Liver (tissue), 9 donors: ENCODE measurements around the gene E2F2. TPM values are rescaled to one million over a fixed set of nuclear protein-coding genes. Genes with fewer than 3 reads are reported as not detected.

ENCODE experiments used
- DNase-seq: peaks from one replicate; pipeline ENCODE4 v3.0.0-alpha.2; 2017; ENCODE audit warnings: low spot score
- H3K27ac ChIP-seq, 2 donors: one replicate each; pipeline ENCODE4 v1.7.0; 2013; ENCODE audit warnings: inconsistent platforms in 2 of 2, low read length in 2 of 2, control low read depth in 1 of 2, low read depth in 1 of 2, mild to moderate bottlenecking in 1 of 2
- H3K27me3 ChIP-seq, 4 donors: one replicate each; pipeline versions ENCODE4 v1.6.1 to v1.7.0; 2013; ENCODE audit warnings: low read length in 3 of 4, inconsistent platforms in 1 of 4, mild to moderate bottlenecking in 1 of 4, moderate library complexity in 1 of 4; ENCODE audit not compliant: control insufficient read depth in 4 of 4, insufficient read depth in 4 of 4
- H3K36me3 ChIP-seq, 4 donors: one replicate each; pipeline versions ENCODE4 v1.6.1 to v1.7.0; 2013; ENCODE audit warnings: low read length in 3 of 4, mild to moderate bottlenecking in 3 of 4, low read depth in 1 of 4, moderate library complexity in 1 of 4; ENCODE audit not compliant: control insufficient read depth in 4 of 4, insufficient read depth in 3 of 4
- H3K4me1 ChIP-seq, 4 donors: one replicate each; pipeline versions ENCODE4 v1.6.1 to v1.7.0; 2013; ENCODE audit warnings: low read length in 3 of 4, mild to moderate bottlenecking in 3 of 4, moderate library complexity in 1 of 4; ENCODE audit not compliant: control insufficient read depth in 4 of 4, insufficient read depth in 4 of 4
- H3K4me3 ChIP-seq, 3 donors: one replicate each; pipeline versions ENCODE4 v1.6.1 to v1.7.0; 2013; ENCODE audit warnings: low read length in 3 of 3, control low read depth in 1 of 3, low read depth in 1 of 3, mild to moderate bottlenecking in 1 of 3
- H3K9ac ChIP-seq, 2 donors: one replicate each; pipeline ENCODE4 v1.7.0; 2013; ENCODE audit warnings: low read length in 2 of 2, mild to moderate bottlenecking in 2 of 2, moderate library complexity in 2 of 2, control low read depth in 1 of 2, low read depth in 1 of 2
- H3K9me3 ChIP-seq, 4 donors: one replicate each; pipeline versions ENCODE4 v1.6.1 to v1.7.0; 2013; ENCODE audit warnings: low read length in 3 of 4; ENCODE audit not compliant: control insufficient read depth in 4 of 4
- ATF3 ChIP-seq: IDR thresholded peaks from 2 replicates; pipeline ENCODE4 v1.6.1; 2016; ENCODE audit warnings: antibody characterized with exemption
- CTCF ChIP-seq: fragments of 150-350 bp; IDR thresholded peaks from 2 replicates; pipeline ENCODE4 v1.5.1; 2017; ENCODE audit warnings: improper control_type of control experiment, low read depth, low read length; ENCODE audit not compliant: missing input control
- EGR1 ChIP-seq, 2 donors: IDR thresholded peaks; 2 replicates each; pipeline ENCODE4 v1.6.1; 2016 to 2018; ENCODE audit warnings: antibody characterized with exemption in 2 of 2, low read depth in 2 of 2
- FOXA1 ChIP-seq: IDR thresholded peaks from 2 replicates; pipeline ENCODE4 v1.6.1; 2016; ENCODE audit warnings: antibody characterized with exemption
- FOXA2 ChIP-seq: IDR thresholded peaks from 2 replicates; pipeline ENCODE4 v1.6.1; 2016; ENCODE audit warnings: antibody characterized with exemption
- GABPA ChIP-seq, 2 donors: IDR thresholded peaks in 1 of 2; conservative IDR thresholded peaks in 1 of 2; 2 replicates each; pipeline ENCODE4 v1.6.1; 2016; ENCODE audit warnings: antibody characterized with exemption in 2 of 2, mild to moderate bottlenecking in 1 of 2, moderate library complexity in 1 of 2
- HNF4A ChIP-seq, 2 donors: conservative IDR thresholded peaks; 2 replicates each; pipeline ENCODE4 v1.6.1; 2016; ENCODE audit warnings: antibody characterized with exemption in 2 of 2, mild to moderate bottlenecking in 2 of 2
- HNF4G ChIP-seq: IDR thresholded peaks from 2 replicates; pipeline ENCODE4 v1.6.1; 2016; ENCODE audit warnings: antibody characterized with exemption
- JUND ChIP-seq, 2 donors: IDR thresholded peaks; 2 replicates each; pipeline ENCODE4 v1.6.1; 2016; ENCODE audit warnings: antibody characterized with exemption in 2 of 2
- MAX ChIP-seq: IDR thresholded peaks from 2 replicates; pipeline ENCODE4 v1.6.1; 2016; ENCODE audit warnings: antibody characterized with exemption
- NR2F2 ChIP-seq: IDR thresholded peaks from 2 replicates; pipeline ENCODE4 v1.6.1; 2016; ENCODE audit warnings: antibody characterized with exemption
- RAD21 ChIP-seq, 2 donors: IDR thresholded peaks; 2 replicates each; pipeline ENCODE4 v1.6.1; 2016; ENCODE audit warnings: antibody characterized with exemption in 2 of 2, mild to moderate bottlenecking in 2 of 2
- REST ChIP-seq: IDR thresholded peaks from 2 replicates; pipeline ENCODE4 v1.6.1; 2016; ENCODE audit warnings: antibody characterized with exemption, mild to moderate bottlenecking
- RXRA ChIP-seq, 2 donors: IDR thresholded peaks; 2 replicates each; pipeline ENCODE4 v1.6.1; 2017 to 2018; ENCODE audit warnings: antibody characterized with exemption in 2 of 2, mild to moderate bottlenecking in 1 of 2
- SP1 ChIP-seq: IDR thresholded peaks from 2 replicates; pipeline ENCODE4 v1.6.1; 2018; ENCODE audit warnings: antibody characterized with exemption, mild to moderate bottlenecking
- TAF1 ChIP-seq: conservative IDR thresholded peaks from 2 replicates; pipeline ENCODE4 v1.6.1; 2016; ENCODE audit warnings: antibody characterized with exemption, mild to moderate bottlenecking
- YY1 ChIP-seq: IDR thresholded peaks from 2 replicates; pipeline ENCODE4 v1.6.1; 2016; ENCODE audit warnings: antibody characterized with exemption, mild to moderate bottlenecking
- ZBTB33 ChIP-seq: IDR thresholded peaks from 2 replicates; pipeline ENCODE4 v1.6.1; 2016; ENCODE audit warnings: antibody characterized with exemption
- WGBS: extraction: QIAGEN DNeasy Blood & Tissue Kit; methylation state at CpG from one replicate; pipeline ENCODE4 v1.1.7; 2013; 5-methylcytosine and 5-hydroxymethylcytosine counted together
- polyA plus RNA-seq, 2 donors: library from polyadenylated mRNA; stranded (reverse) in 1 of 2; unstranded in 1 of 2; fragments of 200-250 nt in 1 of 2; fragments of >200 nt in 1 of 2; fragmentation: Nextera tagmentation in 1 of 2; extraction: Ambion mirVana in 1 of 2; gene quantifications; one replicate each; pipeline versions ENCODE4 v1.2.1 to v1.2.3, GENCODE V29; 2013 to 2015
- total RNA-seq, 2 donors: library from RNA; depleted of rRNA; stranded (reverse); fragments of >200 nt; gene quantifications; one replicate each; pipeline ENCODE4 v1.2.3, GENCODE V29; 2014
- donor health status: healthy.
- donor health status: healthy.
- donor health status: healthy.
- donor health status: healthy.
- donor health status: healthy.

E2F2 gene
- total and polyA plus RNA-seq, 4 donors = 0.08 to 79.9 (median 0.44) TPM

GRCh38 chr1:23574265-23574754, 43.3 kb upstream of the E2F2 start:
- H3K9me3 ChIP-seq = no peaks in the 10 kb centered on the region
- no peak for DNase-seq
- no peak overlapping the region for H3K9ac ChIP-seq
- WGBS = 92% methylated on average over 2 of the region's 2 CpGs
- H3K4me1 ChIP-seq = no peaks in the 10 kb centered on the region
- no peak overlapping the region for H3K4me3 ChIP-seq
- TF ChIP-seq FOXA1 = no peak
- TF ChIP-seq NR2F2 = no peak
- TF ChIP-seq EGR1 (IDR thresholded peaks at IDR 0.05; ENCODE audit: low read depth in 2 of 2) = no peak
- TF ChIP-seq REST = no peak
- no peak for TF ChIP-seq TAF1
- TF ChIP-seq MAX = no peak
- TF ChIP-seq HNF4G = no peak
- no peak for TF ChIP-seq RXRA (IDR thresholded peaks at IDR 0.05)
- no peak for TF ChIP-seq GABPA (IDR thresholded peaks at IDR 0.05 in 1 of 2, conservative IDR thresholded peaks at IDR 0.05 in 1 of 2)
- no peak for TF ChIP-seq HNF4A (conservative IDR thresholded peaks at IDR 0.05)
- TF ChIP-seq YY1 = no peak
- TF ChIP-seq JUND (IDR thresholded peaks at IDR 0.05) = no peak
- no peak for TF ChIP-seq FOXA2
- no peak for TF ChIP-seq CTCF
- no peak for TF ChIP-seq ZBTB33
- TF ChIP-seq ATF3 = no peak
- TF ChIP-seq RAD21 (IDR thresholded peaks at IDR 0.05) = no peak
- TF ChIP-seq SP1 = no peak
- H3K27ac ChIP-seq = no peak overlapping the region
- H3K27me3 ChIP-seq = no peaks in the 10 kb centered on the region
- H3K36me3 ChIP-seq = no peaks in the 10 kb centered on the region
